ENCODE data around the gene MAPK13.

Gene MAPK13

GRCh38 chr6:36094753-36095496, 35.4 kb upstream of the MAPK13 start:
- TF ChIP-seq TAF1 (IDR thresholded peaks at IDR 0.05; ENCODE audit: low read depth) (no peak), RAD21 (IDR thresholded peaks at IDR 0.05; ENCODE audit: low read depth) (peak; percentile 86)

- TF ChIP-seq, protein P1, sequence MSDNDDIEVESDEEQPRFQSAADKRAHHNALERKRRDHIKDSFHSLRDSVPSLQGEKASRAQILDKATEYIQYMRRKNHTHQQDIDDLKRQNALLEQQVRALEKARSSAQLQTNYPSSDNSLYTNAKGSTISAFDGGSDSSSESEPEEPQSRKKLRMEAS (IDR thresholded peaks at IDR 0.05), result no peak
- no peak for TF ChIP-seq TCF12 (IDR thresholded peaks at IDR 0.05; ENCODE audit: low read depth)
- TF ChIP-seq ZBTB7A (IDR thresholded peaks at IDR 0.05; ENCODE audit: low read depth), result no peak
- no peak for TF ChIP-seq CEBPB (IDR thresholded peaks at IDR 0.05)
- TF ChIP-seq FOXM1 (IDR thresholded peaks at IDR 0.05; ENCODE audit: borderline replicate concordance, low read depth), result no peak
- TF ChIP-seq RAD21 (IDR thresholded peaks at IDR 0.05; ENCODE audit: low read depth), result no peak
- no peak for TF ChIP-seq USF1 (IDR thresholded peaks at IDR 0.05)
- TF ChIP-seq EGR1 (IDR thresholded peaks at IDR 0.05), result no peak
- TF ChIP-seq YY1 (IDR thresholded peaks at IDR 0.05; ENCODE audit: low read depth), result no peak
- TF ChIP-seq, protein P2, sequence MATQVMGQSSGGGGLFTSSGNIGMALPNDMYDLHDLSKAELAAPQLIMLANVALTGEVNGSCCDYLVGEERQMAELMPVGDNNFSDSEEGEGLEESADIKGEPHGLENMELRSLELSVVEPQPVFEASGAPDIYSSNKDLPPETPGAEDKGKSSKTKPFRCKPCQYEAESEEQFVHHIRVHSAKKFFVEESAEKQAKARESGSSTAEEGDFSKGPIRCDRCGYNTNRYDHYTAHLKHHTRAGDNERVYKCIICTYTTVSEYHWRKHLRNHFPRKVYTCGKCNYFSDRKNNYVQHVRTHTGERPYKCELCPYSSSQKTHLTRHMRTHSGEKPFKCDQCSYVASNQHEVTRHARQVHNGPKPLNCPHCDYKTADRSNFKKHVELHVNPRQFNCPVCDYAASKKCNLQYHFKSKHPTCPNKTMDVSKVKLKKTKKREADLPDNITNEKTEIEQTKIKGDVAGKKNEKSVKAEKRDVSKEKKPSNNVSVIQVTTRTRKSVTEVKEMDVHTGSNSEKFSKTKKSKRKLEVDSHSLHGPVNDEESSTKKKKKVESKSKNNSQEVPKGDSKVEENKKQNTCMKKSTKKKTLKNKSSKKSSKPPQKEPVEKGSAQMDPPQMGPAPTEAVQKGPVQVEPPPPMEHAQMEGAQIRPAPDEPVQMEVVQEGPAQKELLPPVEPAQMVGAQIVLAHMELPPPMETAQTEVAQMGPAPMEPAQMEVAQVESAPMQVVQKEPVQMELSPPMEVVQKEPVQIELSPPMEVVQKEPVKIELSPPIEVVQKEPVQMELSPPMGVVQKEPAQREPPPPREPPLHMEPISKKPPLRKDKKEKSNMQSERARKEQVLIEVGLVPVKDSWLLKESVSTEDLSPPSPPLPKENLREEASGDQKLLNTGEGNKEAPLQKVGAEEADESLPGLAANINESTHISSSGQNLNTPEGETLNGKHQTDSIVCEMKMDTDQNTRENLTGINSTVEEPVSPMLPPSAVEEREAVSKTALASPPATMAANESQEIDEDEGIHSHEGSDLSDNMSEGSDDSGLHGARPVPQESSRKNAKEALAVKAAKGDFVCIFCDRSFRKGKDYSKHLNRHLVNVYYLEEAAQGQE (IDR thresholded peaks at IDR 0.05; ENCODE audit: low read depth), result no peak
- no peak for TF ChIP-seq TAF1 (IDR thresholded peaks at IDR 0.05; ENCODE audit: low read depth)
- no peak for TF ChIP-seq TEAD4 (IDR thresholded peaks at IDR 0.05)
- no peak for TF ChIP-seq EP300 (IDR thresholded peaks at IDR 0.05; ENCODE audit: borderline replicate concordance)
- TF ChIP-seq NFIC (IDR thresholded peaks at IDR 0.05), result no peak
- TF ChIP-seq CREB1 (IDR thresholded peaks at IDR 0.05; ENCODE audit: low read depth), result no peak
These were observed 34.6 kb upstream of the MAPK13 start for GRCh38 chr6:36095497-36096391.

DNA sequence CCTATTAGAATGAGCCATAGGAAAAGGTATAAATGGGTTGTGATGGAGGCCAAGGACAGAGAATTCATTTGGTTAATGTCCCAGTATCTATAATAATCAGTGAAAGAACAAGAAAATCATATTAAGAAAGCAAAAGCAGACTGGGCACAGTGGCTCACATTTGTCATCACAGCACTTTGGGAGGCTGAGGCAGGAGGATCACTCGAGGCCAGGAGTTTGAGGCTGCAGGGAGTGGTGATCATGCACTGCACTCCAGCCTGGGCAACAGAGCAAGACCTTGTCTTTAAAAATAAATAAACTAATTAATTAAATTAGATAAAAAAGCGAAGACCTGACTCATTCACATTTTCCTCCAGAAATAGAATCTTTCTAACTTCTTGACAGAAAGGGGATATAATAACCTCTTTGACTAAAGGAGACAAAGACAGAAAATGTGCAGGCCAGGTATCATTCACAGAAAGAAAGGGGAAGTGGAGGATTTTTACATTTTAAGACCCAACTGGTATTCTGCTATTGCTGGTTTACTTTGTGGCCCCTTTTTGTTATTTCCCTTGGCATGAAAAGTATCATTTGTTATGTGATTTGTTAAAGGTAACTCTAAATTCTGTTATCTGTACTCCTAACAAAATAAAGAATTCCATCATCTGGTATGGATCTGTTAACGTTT, 31.9 kb upstream of the MAPK13 start:
- TF ChIP-seq CREB1 (IDR thresholded peaks at IDR 0.05; ENCODE audit: low read depth) (no peak), TEAD4 (IDR thresholded peaks at IDR 0.05) (no peak), CEBPB (IDR thresholded peaks at IDR 0.05) (no peak), RAD21 (IDR thresholded peaks at IDR 0.05; ENCODE audit: low read depth) (no peak), ZBTB7A (IDR thresholded peaks at IDR 0.05; ENCODE audit: low read depth) (no peak), TCF12 (IDR thresholded peaks at IDR 0.05; ENCODE audit: low read depth) (no peak), EGR1 (IDR thresholded peaks at IDR 0.05) (no peak), TAF1 (IDR thresholded peaks at IDR 0.05; ENCODE audit: low read depth) (no peak), USF1 (IDR thresholded peaks at IDR 0.05) (no peak)
- TF ChIP-seq, protein P1 (IDR thresholded peaks at IDR 0.05), result no peak
- TF ChIP-seq, protein P2 (IDR thresholded peaks at IDR 0.05; ENCODE audit: low read depth), result no peak

GRCh38 chr6:36098920-36099647, 31.2 kb upstream of the MAPK13 start:
- TF ChIP-seq FOXM1 (IDR thresholded peaks at IDR 0.05; ENCODE audit: borderline replicate concordance, low read depth) (no peak), RAD21 (IDR thresholded peaks at IDR 0.05; ENCODE audit: low read depth) (no peak), TEAD4 (IDR thresholded peaks at IDR 0.05) (no peak), EGR1 (IDR thresholded peaks at IDR 0.05) (no peak), USF1 (IDR thresholded peaks at IDR 0.05) (no peak)
- TF ChIP-seq, protein P1 (IDR thresholded peaks at IDR 0.05), result no peak
